Activated CD8-positive, alpha-beta T cell treated with anti-CD3 and anti-CD28 coated beads for 36 hours (primary cell): ENCODE data around the gene B3GALT6. TPM values are rescaled to one million over a fixed set of nuclear protein-coding genes. Genes with fewer than 3 reads are reported as not detected.

Experiments
- ATAC-seq: fragments of 200-7000 bp; cut with Tn5 transposase; one replicate; pipeline ENCODE4 v1.10.0; 2021; ENCODE audit warnings: mild to moderate bottlenecking, moderate library complexity
- CTCF ChIA-PET: fragments of 350-600 bp; sonication (Branson Sonifier 250); formaldehyde crosslinking; loops from one replicate; lab custom pipeline; 2021; ENCODE audit warnings: antibody characterized with exemption; lab: Charles Lee
- POLR2A ChIA-PET: fragments of 350-600 bp; sonication (Branson Sonifier 250); formaldehyde crosslinking; loops from one replicate; lab custom pipeline; 2021; ENCODE audit warnings: antibody characterized with exemption; lab: Charles Lee
- DNase-seq: peaks from one replicate; pipeline ENCODE4 v3.0.0-alpha.2; 2020
- H3K27ac Mint-ChIP-seq: one replicate; pipeline ENCODE4 v1.8.0; 2021; ENCODE audit warnings: mild to moderate bottlenecking, mixed read lengths
- H3K27me3 Mint-ChIP-seq: one replicate; pipeline ENCODE4 v1.8.0; 2021; ENCODE audit warnings: mixed read lengths
- H3K36me3 Mint-ChIP-seq: one replicate; pipeline ENCODE4 v1.8.0; 2021; ENCODE audit warnings: low read depth, mixed read lengths
- H3K4me1 Mint-ChIP-seq: one replicate; pipeline ENCODE4 v1.8.0; 2021; ENCODE audit warnings: low read depth, mixed read lengths
- H3K4me3 Mint-ChIP-seq: one replicate; pipeline ENCODE4 v1.8.0; 2021; ENCODE audit warnings: mild to moderate bottlenecking, moderate library complexity, mixed read lengths
- H3K9me3 Mint-ChIP-seq: one replicate; pipeline ENCODE4 v1.8.0; 2021; ENCODE audit warnings: mixed read lengths
- intact Hi-C: fragments of 100-400 bp; cut with micrococcal nuclease; formaldehyde crosslinking; loops from one replicate; pipeline ENCODE4 v1.10.0; 2022
- total RNA-seq, 2 experiments: library from RNA; stranded (reverse); gene quantifications; one replicate each; pipeline ENCODE4 v1.2.3, GENCODE V29; 2021
- TF ChIP-seq, protein P1 (sequence below): fragments of 200-600 bp; IDR thresholded peaks from one replicate; pipeline ENCODE4 v1.8.0; 2022; ENCODE audit warnings: antibody characterized with exemption, mild to moderate bottlenecking

The B3GALT6 gene
- total RNA-seq, 2 experiments from 2014 or later: 13.1 to 14.3 TPM

DNA sequence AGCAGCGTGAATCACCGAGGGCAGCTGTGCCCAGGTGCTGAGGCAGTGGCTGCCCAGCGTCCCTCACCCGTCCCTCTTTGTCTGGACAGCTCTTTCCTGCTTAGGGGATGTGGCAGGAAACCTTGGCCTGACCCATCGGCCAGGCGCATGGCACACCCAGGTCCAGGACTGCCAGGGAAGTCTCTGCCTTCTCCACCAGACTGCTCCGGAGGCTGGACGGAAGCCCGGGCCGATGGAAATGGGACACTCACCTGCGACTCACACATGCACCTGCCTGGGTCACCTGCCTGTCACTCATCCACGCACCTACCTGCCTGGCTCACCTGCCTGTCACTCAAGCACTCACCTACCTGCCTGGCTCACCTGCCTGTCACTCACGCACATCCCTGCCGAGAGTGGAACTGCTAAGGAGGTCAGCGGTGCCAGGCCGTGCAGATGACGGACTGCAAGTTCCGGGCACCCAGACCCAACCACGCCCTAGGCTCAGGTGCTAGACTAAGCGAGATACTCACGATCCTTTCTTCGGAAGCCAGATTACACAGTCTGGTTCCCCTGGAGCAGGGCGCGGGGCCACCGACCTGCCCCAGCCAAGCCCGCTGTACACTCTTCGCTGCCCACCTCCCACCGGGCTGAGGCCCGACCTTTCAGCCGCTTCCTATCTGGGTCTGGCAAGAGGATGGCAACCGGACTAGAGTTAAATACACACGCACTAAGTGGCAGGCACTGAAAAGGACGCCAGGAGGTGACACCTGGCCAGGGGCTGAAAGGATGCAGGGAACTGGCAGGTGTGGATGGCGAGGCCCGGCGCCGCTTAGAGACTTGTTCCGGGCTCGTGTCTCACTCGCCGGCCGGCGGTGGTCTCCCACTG lies 40.5 kb downstream of the B3GALT6 start:
- Mint-ChIP-seq H3K4me1 (peaks cover 40% of the 10 kb centered on the region), H3K9me3 (no peaks in the 10 kb centered on the region), H3K4me3 (peak overlapping the region; percentile 90), H3K36me3 (peaks cover 25% of the 10 kb centered on the region), H3K27ac (peak overlapping the region; percentile 85), H3K27me3 (no peaks in the 10 kb centered on the region)
- TF ChIP-seq, protein P1, sequence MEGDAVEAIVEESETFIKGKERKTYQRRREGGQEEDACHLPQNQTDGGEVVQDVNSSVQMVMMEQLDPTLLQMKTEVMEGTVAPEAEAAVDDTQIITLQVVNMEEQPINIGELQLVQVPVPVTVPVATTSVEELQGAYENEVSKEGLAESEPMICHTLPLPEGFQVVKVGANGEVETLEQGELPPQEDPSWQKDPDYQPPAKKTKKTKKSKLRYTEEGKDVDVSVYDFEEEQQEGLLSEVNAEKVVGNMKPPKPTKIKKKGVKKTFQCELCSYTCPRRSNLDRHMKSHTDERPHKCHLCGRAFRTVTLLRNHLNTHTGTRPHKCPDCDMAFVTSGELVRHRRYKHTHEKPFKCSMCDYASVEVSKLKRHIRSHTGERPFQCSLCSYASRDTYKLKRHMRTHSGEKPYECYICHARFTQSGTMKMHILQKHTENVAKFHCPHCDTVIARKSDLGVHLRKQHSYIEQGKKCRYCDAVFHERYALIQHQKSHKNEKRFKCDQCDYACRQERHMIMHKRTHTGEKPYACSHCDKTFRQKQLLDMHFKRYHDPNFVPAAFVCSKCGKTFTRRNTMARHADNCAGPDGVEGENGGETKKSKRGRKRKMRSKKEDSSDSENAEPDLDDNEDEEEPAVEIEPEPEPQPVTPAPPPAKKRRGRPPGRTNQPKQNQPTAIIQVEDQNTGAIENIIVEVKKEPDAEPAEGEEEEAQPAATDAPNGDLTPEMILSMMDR: no peak
- intact Hi-C loops: no loop called here
- no peak for ATAC-seq
- DNase-seq: peak; percentile 36
- ChIA-PET POLR2A (interaction anchor here (0.9 to 1.1 kb wide), 3 partner anchors 9 to 151 kb away, joined by 3 read pairs; no protein-coding TSS in a partner anchor), CTCF (interaction anchor here (1.6 to 2.3 kb wide), 2 partner anchors 150 to 239 kb away, joined by 3 to 9 read pairs; no protein-coding TSS in a partner anchor)

DNA sequence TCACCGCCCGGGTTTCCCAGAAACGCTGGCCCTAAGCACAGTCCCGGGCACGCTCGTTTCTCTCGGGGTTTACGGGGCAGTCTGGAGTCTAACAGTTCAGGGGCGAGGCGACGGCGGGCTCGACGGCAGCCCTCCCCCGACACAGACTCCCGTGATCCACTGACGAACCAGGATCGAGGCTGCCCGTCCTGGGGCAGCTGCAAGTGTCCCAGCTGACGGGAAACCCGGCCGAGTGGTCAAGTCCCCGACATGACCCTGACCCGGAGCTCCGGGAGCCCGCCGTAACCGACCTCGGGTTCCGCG lies 41.1 kb downstream of the B3GALT6 start:
- H3K36me3 Mint-ChIP-seq: peaks cover 24% of the 10 kb centered on the region
- no peaks in the 10 kb centered on the region for H3K27me3 Mint-ChIP-seq
- DNase-seq: no peak
- TF ChIP-seq, protein P1: no peak
- peak overlapping the region; percentile 85 for H3K27ac Mint-ChIP-seq
- no peak for ATAC-seq
- peaks cover 40% of the 10 kb centered on the region for H3K4me1 Mint-ChIP-seq
- intact Hi-C loops: no loop called here
- H3K4me3 Mint-ChIP-seq: peak overlapping the region; percentile 90
- ChIA-PET CTCF (no interaction called here), POLR2A (interaction anchor here (0.6 to 1.4 kb wide), 6 partner anchors 10 to 230 kb away, joined by 3 to 4 read pairs (median 3); no protein-coding TSS in a partner anchor)
- no peaks in the 10 kb centered on the region for H3K9me3 Mint-ChIP-seq

DNA sequence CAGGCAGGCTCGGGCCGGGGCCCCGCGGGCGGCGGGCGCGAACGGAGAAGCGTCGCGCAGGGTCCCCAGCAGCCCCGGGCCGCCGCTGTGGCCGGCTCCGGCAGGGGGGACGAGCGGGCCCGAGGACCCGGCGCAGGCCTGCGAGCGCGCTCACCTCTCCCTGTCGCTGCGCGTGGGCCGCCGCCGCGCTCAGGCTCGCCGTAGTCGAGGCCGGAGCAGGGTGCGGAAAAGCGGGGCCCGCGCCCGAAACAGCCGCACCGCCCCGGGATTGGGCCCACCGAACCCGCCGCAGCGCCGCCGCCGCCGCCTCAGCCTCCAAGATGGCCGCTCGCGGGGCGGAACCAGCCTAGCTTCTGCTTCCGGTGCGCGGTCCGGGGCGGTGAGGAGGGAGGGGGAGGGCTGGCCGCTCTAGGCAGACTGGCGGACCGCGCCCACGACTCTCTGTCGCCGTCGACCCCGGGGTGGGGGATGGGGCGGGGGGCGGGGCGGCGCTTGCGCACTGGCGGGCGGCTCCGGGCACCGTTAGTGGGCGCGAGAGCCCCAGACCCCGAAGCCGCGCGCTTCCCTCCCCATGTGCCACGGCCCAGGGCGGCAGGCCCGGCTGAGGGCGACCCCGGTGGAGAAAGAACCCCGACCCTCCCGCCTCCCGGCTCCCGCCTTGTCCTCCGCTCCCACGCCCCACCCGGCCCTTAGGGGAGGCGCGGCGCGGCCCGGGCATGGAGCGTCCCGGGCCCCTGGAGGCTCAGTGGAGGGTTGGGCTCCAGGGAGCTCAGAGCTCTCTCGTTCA lies 41.7 kb downstream of the B3GALT6 start, which contains the start of gene UBE2J2:
Gene UBE2J2 (minus strand): TSS at position 343 of the 787 bp plus-strand sequence. CDS start 5,862 bp downstream, outside the sequence.
- Mint-ChIP-seq H3K27me3 (no peaks in the 10 kb centered on the region), H3K36me3 (peaks cover 24% of the 10 kb centered on the region), H3K9me3 (no peaks in the 10 kb centered on the region), H3K4me1 (peaks cover 39% of the 10 kb centered on the region), H3K4me3 (peak within 1 kb of the TSS; percentile 90), H3K27ac (peak within 1 kb of the TSS; percentile 85)
- TF ChIP-seq, protein P1: no peak
- ChIA-PET CTCF (no interaction called here), POLR2A (interaction anchor here (0.6 to 1.4 kb wide), 7 partner anchors 10 to 230 kb away, joined by 3 to 4 read pairs (median 3); no protein-coding TSS in a partner anchor)
- intact Hi-C loops: no loop called here
- ATAC-seq: peak; percentile 98
- peak; percentile 96 for DNase-seq

DNA sequence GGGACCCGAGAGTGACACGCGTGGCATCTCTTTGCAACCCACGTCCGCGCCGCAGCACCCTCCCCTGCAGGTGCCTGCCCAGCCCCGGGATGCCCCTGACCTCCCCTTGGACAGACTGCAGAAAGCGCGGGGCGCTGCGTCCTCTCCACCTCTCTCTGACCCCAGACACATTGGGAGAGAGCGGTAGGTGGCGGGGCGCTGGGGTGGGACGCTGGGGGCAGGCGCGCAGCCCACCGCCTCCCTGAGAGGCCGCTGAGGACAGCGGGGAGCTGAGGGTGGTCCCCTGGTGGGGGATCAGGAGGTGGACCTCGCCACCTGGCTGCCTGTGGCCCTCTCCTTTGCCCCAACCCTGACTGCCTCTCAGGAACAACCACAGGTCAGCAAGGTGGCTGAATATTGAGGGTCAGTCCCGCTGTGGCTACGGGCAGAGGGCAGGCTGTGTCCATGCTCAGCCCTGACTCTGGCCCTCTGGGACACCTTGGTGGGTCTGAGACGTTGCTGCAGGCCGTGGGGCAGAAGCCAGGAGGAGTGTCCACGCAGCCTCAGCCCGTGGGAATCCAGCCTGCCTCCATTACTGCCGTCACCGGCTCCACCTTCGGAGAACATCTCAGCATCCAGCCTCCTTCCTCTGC lies 42.4 kb downstream of the B3GALT6 start:
- Mint-ChIP-seq H3K4me1 (peaks cover 37% of the 10 kb centered on the region), H3K27me3 (no peaks in the 10 kb centered on the region), H3K27ac (peak overlapping the region; percentile 52), H3K36me3 (peaks cover 24% of the 10 kb centered on the region), H3K9me3 (no peaks in the 10 kb centered on the region), H3K4me3 (peak overlapping the region; percentile 70)
- TF ChIP-seq, protein P1: no peak
- CTCF ChIA-PET: no interaction called here
- intact Hi-C loops: no loop called here
- POLR2A ChIA-PET: interaction anchor here (0.9 to 1.4 kb wide), 2 partner anchors 21 to 24 kb away, joined by 3 to 4 read pairs; no protein-coding TSS in a partner anchor
- DNase-seq (no peak), ATAC-seq (no peak)
